Nephron progenitor cell (in vitro differentiated cells): ENCODE results near the gene C14orf132.

ENCODE experiments used
- DNase-seq: peaks from one replicate; pipeline ENCODE4 v3.0.0; 2021
- H3K27ac Mint-ChIP-seq: 2 replicates; pipeline ENCODE4 v1.8.0; 2021; ENCODE audit warnings: mild to moderate bottlenecking, moderate library complexity, mixed read lengths
- H3K27me3 Mint-ChIP-seq: 2 replicates; pipeline ENCODE4 v1.8.0; 2021; ENCODE audit warnings: mild to moderate bottlenecking, low read depth, mixed read lengths; ENCODE audit not compliant: poor library complexity
- H3K36me3 Mint-ChIP-seq: 2 replicates; pipeline ENCODE4 v1.8.0; 2021; ENCODE audit warnings: low read depth, mixed read lengths
- H3K4me1 Mint-ChIP-seq: 2 replicates; pipeline ENCODE4 v1.8.0; 2021; ENCODE audit warnings: mixed read lengths
- H3K4me3 Mint-ChIP-seq: 2 replicates; pipeline ENCODE4 v1.8.0; 2021; ENCODE audit warnings: mild to moderate bottlenecking, moderate library complexity, mixed read lengths
- H3K9me3 Mint-ChIP-seq: 2 replicates; pipeline ENCODE4 v1.8.0; 2021; ENCODE audit warnings: mild to moderate bottlenecking, moderate library complexity, mixed read lengths
- TF ChIP-seq, protein P1 (sequence below): fragments of 200-600 bp; sonication (generic); IDR thresholded peaks from 2 replicates; pipeline ENCODE4 v1.5.0; 2021; ENCODE audit warnings: antibody characterized with exemption

The C14orf132 gene

DNA sequence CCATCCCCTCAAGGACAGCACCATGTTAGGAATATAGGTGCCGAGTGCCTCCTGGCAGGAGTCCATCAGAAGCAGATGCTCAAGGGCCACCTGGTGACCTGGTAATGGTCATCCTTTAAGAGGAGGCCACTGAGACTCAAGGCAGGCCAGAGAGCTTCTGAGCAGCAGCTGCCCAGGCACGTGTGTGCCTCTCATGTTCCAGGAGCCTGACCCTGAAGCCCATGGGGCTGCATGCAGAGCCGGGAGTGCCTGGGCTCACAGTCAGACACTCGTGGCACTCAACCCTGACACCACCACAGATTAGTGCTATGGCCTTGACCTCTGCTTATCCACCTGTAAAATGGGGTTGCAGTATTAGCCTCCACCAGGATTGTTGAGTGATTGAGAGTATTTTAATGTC is 45.6 kb downstream of the C14orf132 start:
- Mint-ChIP-seq H3K4me3 (no peak overlapping the region), H3K4me1 (peaks cover 5% of the 10 kb centered on the region), H3K36me3 (peaks cover 26% of the 10 kb centered on the region), H3K27me3 (peaks cover 3% of the 10 kb centered on the region), H3K9me3 (no peaks in the 10 kb centered on the region), H3K27ac (no peak overlapping the region)
- TF ChIP-seq, protein P1, sequence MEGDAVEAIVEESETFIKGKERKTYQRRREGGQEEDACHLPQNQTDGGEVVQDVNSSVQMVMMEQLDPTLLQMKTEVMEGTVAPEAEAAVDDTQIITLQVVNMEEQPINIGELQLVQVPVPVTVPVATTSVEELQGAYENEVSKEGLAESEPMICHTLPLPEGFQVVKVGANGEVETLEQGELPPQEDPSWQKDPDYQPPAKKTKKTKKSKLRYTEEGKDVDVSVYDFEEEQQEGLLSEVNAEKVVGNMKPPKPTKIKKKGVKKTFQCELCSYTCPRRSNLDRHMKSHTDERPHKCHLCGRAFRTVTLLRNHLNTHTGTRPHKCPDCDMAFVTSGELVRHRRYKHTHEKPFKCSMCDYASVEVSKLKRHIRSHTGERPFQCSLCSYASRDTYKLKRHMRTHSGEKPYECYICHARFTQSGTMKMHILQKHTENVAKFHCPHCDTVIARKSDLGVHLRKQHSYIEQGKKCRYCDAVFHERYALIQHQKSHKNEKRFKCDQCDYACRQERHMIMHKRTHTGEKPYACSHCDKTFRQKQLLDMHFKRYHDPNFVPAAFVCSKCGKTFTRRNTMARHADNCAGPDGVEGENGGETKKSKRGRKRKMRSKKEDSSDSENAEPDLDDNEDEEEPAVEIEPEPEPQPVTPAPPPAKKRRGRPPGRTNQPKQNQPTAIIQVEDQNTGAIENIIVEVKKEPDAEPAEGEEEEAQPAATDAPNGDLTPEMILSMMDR: no peak
- DNase-seq: no peak

DNA sequence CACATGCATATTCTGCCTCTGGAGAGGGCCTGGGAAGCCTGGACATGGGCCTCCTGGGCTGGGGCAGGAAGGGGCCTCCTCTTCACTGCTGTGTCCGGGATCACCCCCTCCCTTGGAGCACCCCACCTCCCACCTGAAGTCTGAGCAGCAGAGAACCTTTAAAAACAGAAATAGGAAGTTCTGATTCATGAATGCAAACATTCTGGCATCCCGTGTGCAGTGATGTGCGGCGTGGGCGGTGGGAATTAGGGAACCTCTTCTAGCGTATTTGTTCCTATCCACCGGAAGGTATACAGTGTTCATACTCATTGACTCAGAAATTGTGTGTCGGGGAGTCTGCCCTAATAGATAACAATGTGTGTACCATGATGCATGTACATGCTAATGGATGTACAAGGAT is 46.2 kb downstream of the C14orf132 start:
- no peak overlapping the region for H3K27ac Mint-ChIP-seq

DNA sequence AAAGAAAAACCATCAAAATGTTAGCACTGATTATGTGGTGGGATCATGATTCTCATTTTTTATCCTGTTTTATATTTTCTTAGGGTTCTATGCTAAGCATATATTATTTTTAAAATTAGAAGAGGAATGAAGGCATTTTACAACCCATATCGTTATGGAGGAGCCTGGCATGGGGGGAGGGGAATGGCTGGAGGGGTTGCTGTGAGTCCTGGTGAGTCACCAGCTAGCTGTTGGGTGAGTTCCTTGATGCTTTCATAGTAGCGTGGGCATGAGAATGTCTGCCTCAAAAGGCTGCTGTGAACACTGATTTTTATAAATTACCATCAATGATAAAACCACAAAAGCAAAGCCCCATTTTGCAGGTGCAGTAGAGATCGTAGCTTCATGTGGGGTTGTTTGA is 46.9 kb downstream of the C14orf132 start:
- TF ChIP-seq, protein P1: no peak
- H3K36me3 Mint-ChIP-seq: peaks cover 26% of the 10 kb centered on the region
- no peak overlapping the region for H3K27ac Mint-ChIP-seq
- no peak overlapping the region for H3K4me3 Mint-ChIP-seq
- DNase-seq: no peak
- H3K4me1 Mint-ChIP-seq: peaks cover 15% of the 10 kb centered on the region
- peaks cover 3% of the 10 kb centered on the region for H3K27me3 Mint-ChIP-seq
- no peaks in the 10 kb centered on the region for H3K9me3 Mint-ChIP-seq

More for the DNA sequence above, 46.2 kb downstream of the C14orf132 start:
- peaks cover 9% of the 10 kb centered on the region for H3K4me1 Mint-ChIP-seq
- TF ChIP-seq, protein P1: no peak
- peaks cover 26% of the 10 kb centered on the region for H3K36me3 Mint-ChIP-seq
- DNase-seq: no peak
- H3K9me3 Mint-ChIP-seq: no peaks in the 10 kb centered on the region
- no peak overlapping the region for H3K4me3 Mint-ChIP-seq
- peaks cover 3% of the 10 kb centered on the region for H3K27me3 Mint-ChIP-seq

DNA sequence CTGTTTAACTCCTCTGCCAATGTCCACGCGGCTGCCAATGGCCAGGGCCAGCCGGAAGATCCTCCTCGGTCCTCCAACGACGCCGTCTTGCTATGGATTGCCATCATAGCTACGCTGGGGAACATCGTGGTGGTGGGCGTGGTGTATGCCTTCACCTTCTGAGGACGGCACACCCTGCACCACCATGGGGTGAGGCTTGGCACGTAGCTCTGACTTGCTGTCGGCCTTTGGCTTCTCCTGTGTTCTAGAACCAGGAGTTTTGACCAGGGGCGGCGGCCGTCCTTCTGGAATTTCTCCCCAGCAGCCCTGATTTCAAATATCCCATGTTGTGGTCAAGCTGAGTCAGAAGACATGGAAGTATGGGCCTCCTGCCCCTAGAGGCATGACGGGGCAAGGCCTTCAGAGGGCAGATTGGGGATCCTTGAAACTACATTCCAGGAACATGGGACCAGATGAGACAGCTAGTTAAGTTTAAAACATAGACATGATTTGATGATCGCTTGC is 47.5 kb downstream of the C14orf132 start:
- no peak for DNase-seq
- Mint-ChIP-seq H3K4me1 (peaks cover 18% of the 10 kb centered on the region), H3K4me3 (no peak overlapping the region)

GRCh38 chr14:96088074-96088473 is 48.9 kb downstream of the C14orf132 start:
- Mint-ChIP-seq H3K4me1 (peaks cover 18% of the 10 kb centered on the region), H3K27me3 (peaks cover 3% of the 10 kb centered on the region), H3K9me3 (no peaks in the 10 kb centered on the region), H3K4me3 (no peak overlapping the region), H3K36me3 (peaks cover 26% of the 10 kb centered on the region), H3K27ac (no peak overlapping the region)
- TF ChIP-seq, protein P1: no peak
- DNase-seq: no peak

More for the DNA sequence above, 47.5 kb downstream of the C14orf132 start:
- Mint-ChIP-seq H3K27ac (no peak overlapping the region), H3K9me3 (no peaks in the 10 kb centered on the region), H3K36me3 (peaks cover 26% of the 10 kb centered on the region), H3K27me3 (peaks cover 3% of the 10 kb centered on the region)
- TF ChIP-seq, protein P1: no peak

DNA sequence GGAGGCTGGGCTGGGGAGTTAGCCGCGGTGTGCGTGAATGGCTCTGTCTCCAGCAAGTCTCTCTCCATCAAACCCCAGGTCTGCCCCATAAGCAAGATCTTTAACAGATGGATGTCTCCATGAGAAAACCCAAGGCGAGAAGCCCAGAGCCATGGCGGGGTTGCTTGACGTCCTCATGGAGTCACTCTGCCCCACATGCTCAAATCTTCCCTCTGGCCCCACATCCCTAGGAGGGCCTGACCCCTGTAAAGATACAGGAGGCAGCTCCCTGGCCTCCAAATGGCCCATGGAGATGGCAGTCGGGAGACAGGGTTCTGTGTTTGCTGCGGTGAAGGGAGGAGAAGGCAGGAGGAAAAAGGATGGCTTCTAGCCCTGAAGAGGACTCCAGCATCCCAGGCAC is 49.3 kb downstream of the C14orf132 start:
- Mint-ChIP-seq H3K36me3 (peaks cover 26% of the 10 kb centered on the region), H3K4me1 (peaks cover 18% of the 10 kb centered on the region), H3K27me3 (peaks cover 3% of the 10 kb centered on the region), H3K9me3 (no peaks in the 10 kb centered on the region), H3K27ac (no peak overlapping the region), H3K4me3 (no peak overlapping the region)
- TF ChIP-seq, protein P1: no peak
- no peak for DNase-seq
